HG03175 (cell line): ENCODE results near the gene GALNT9.
"Not testable (repeated sequence)": the region's sequence is repeated elsewhere in the genome, so short reads cannot be mapped to it uniquely, and the experiment has no call there.

ENCODE experiments used
- ATAC-seq: cut with Tn5 transposase; IDR thresholded peaks from one replicate; pipeline ENCODE4 v1.9.1; 2021; ENCODE audit warnings: mild to moderate bottlenecking, moderate library complexity; ENCODE audit not compliant: unreplicated experiment

Gene GALNT9

GRCh38 chr12:132202929-132203721, 126.3 kb downstream of the GALNT9 start:
- ATAC-seq, result no peak

- no peak for ATAC-seq
Measured at GRCh38 chr12:132201391-132202120, 127.8 kb downstream of the GALNT9 start.

GRCh38 chr12:132200800-132201199, 128.6 kb downstream of the GALNT9 start:
- no peak for ATAC-seq

- ATAC-seq, result no peak
Measured at GRCh38 chr12:132199526-132200319, 129.7 kb downstream of the GALNT9 start.

- ATAC-seq, result no peak
Measured at GRCh38 chr12:132199101-132199500, 130.3 kb downstream of the GALNT9 start.

- ATAC-seq, result no peak
Measured at GRCh38 chr12:132197581-132198354, 131.6 kb downstream of the GALNT9 start.

GRCh38 chr12:132196873-132197390, 132.5 kb downstream of the GALNT9 start:
- no peak for ATAC-seq

- ATAC-seq, result no peak
Measured at GRCh38 chr12:132196038-132196872, 133.1 kb downstream of the GALNT9 start.

- not testable (repeated sequence) for ATAC-seq
Measured at GRCh38 chr12:132195242-132195641, 134.1 kb downstream of the GALNT9 start.

- no peak for ATAC-seq
Measured at GRCh38 chr12:132194556-132194955, 134.8 kb downstream of the GALNT9 start.

- no peak for ATAC-seq
Measured at GRCh38 chr12:132194056-132194455, 135.3 kb downstream of the GALNT9 start.

- no peak for ATAC-seq
Measured at GRCh38 chr12:132191715-132192553, 137.5 kb downstream of the GALNT9 start.

- no peak for ATAC-seq
Measured at GRCh38 chr12:132190834-132191500, 138.4 kb downstream of the GALNT9 start.

- ATAC-seq, result peak; percentile 10
Measured at GRCh38 chr12:132190012-132190755, 139.2 kb downstream of the GALNT9 start.

- peak; percentile 89 for ATAC-seq
Measured at GRCh38 chr12:132189378-132190011, 139.9 kb downstream of the GALNT9 start.

GRCh38 chr12:132188916-132189325, 140.5 kb downstream of the GALNT9 start:
- ATAC-seq, result no peak

GRCh38 chr12:132188451-132188901, 140.9 kb downstream of the GALNT9 start:
- ATAC-seq, result no peak
